DMS114 treated with DMSO at 0.1 percent for 48 hours (cell line): ENCODE results near the gene LRRC7.
"Not testable (repeated sequence)": the region's sequence is repeated elsewhere in the genome, so short reads cannot be mapped to it uniquely, and the experiment has no call there.

Source experiments
- DNase-seq: peaks from one replicate; lab custom pipeline; 2025; ENCODE audit not compliant: unreplicated experiment; lab: John Stamatoyannopoulos, UW

Gene LRRC7

DNA sequence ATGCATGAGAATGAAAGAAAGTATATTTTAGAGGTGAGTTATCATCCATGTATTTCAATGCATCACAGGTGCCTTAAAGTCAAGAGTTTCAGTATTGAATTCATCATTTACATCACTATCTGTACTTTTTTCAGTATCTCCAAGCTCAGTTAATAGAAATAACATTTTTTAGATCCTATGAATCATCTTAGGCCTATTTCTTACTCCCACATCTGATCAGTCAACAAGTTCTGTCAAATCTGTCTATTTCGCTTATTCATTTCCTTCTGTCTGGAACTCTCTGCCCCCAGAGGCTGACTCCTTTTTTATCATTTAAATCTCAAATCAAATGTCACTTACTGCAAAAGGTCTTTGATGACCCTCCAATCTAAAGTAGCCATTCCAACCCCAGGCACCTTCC lies 295.2 kb downstream of the LRRC7 start:
- DNase-seq, result no peak

GRCh38 chr1:69863704-69864103 lies 296.0 kb downstream of the LRRC7 start:
- no peak for DNase-seq

DNA sequence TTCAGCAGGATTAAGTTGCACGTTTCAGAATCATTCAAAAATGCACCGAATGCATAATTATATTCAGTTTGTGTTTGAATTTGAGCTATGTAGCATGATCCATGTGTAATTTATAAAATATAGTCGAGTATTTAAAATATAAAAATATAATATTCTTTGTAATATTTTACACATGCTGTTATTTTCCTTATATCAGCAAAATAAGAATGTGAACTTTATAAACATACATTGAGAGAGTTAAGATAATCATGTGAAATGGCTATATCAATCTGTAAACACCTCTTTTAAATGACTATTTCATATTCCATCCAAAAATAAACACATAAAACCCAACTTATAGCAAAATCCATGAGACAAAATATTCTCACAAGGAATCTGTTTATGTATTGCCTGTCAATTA lies 303.7 kb downstream of the LRRC7 start:
- DNase-seq, result no peak

GRCh38 chr1:69878338-69878737 lies 310.6 kb downstream of the LRRC7 start:
- no peak for DNase-seq

- DNase-seq, result not testable (repeated sequence)
These were observed 320.3 kb downstream of the LRRC7 start for GRCh38 chr1:69888016-69888415.

DNA sequence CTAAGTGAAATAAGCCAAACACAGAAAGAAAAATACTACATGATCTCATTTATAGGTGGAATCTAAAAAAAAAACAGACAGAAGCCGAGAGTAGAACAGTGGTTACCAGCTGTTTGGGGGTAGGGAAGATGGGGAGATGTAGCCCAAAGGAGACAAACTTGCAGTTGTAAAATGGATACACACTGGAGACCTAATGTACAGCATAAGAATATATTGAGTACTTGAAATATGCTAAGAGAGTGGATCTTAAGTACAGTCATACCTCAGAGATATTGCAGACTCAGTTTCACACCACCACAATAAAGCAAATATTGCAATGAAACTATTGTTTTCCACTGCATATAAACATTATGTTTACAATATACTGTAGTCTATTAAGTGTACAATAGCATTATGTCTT lies 320.9 kb downstream of the LRRC7 start:
- DNase-seq, result no peak

DNA sequence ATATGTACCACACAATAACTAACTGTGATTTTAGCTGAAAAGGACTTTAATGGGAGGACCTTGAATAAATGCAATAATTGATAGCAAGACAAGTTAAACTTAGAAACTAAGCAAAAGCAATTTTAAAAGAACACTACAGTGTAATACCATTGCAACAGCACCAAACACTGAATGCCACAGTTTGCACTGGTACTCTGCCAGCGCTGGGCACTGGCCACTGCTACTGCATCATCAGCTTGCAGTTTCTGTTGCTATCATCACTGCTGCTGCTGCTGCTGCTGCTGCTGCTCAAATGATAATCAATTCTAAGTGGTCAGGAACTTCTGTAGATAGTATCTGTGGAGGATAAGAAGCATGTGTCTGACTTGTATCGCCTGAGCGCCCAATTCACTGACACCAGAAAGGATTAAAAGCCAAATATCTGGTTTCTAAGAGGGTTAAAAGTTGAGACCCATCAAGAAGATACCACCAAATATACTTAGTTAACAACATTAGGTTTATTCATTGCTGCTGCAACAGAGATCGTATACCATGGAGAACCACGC lies 330.8 kb downstream of the LRRC7 start:
- no peak for DNase-seq

DNA sequence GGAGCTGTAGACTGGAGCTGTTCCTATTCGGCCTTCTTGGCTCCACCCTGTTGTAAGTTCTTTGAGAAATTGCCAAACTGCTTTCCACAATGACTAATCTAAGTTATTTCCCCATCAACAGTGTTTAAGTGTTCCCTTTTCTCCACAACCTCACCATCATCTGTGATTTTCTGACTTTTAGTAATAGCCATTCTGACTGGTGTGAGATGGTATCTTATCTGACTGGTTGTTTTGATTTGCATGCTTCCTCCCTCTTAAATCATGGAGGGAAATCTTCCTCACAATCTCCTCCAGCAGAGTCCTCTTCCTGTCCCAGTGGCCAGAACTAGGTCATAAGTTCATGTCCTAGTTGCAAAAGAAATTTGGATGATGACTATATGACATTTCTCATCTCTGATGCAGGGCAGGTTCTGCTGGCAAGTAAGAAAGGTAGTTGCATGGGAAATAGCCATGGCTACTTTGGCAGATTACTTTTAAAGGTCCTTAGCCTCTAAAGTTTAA lies 343.6 kb downstream of the LRRC7 start:
- DNase-seq, result no peak

DNA sequence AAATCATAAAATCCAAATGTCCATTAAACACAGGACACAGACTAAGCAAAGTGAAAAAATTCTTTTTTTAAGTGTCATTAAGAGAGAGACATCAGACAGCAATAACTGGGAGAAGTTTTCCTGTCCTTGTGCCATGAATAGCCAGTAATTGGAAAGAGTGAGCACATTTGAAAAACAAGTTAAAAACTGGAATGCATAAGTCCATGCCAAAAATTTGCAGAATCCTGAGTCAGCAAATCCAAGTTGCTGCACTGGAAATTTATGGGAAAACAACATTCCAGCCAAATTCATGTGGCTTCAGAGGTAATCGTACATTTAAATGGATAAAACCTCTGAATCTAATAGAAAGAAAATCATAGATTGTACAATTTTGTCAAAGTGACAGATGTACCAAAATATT lies 346.3 kb downstream of the LRRC7 start:
- no peak for DNase-seq

- DNase-seq, result no peak
These were observed 347.4 kb downstream of the LRRC7 start for GRCh38 chr1:69914976-69915765.

DNA sequence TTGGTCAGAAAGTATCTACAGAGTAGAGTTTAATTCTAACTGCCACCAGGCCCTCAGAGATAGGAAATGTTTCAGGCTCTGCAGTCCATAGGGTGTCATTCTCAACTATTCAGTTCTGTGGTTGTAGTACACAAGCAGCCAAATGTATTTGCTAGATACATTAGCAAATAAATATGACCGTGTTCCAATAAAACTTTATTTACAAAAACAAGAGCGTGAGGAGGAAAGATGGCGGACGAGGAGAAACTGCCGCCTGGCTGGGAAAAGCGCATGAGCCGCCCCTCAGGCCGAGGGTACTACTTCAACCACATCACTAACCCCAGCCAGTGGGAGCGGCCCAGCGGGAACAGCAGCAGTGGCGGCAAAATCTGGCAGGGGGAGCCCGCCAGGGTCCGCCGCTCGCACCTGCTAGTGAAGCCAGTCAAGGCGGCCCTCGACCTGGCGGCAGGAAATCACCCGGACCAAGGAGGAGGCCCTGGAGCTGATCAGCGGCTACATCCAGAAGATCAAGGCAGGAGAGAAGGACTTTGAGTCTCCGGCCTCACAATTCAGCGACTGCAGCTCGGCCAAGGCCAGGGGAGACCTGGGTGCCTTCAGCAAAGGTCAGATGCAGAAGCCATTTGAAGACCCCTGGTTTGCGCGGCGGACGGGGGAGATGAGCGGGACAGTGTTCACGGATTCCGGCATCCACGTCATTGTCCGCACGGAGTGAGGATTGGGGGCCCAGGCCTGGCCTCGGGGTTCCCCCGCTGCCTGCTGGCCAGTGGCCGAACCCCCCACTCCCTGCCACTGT lies 351.6 kb downstream of the LRRC7 start:
- no peak for DNase-seq

DNA sequence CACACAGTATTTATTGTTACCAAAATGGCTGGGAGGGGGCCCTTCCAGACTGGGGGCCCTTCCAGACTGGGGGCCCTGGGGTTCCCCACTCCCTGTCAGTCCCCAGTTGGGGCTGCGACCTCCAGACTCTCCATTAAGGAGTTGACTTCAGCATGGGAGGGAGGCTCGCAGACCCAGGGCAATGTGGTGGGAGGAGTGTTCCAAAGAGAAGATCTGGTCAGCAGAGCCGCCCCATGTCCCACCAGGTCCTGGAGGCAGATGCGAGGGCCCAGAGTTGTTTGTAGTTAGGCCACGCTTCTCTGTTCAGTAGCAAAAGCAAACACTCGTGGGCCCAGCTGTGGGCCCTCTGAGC lies 352.2 kb downstream of the LRRC7 start:
- DNase-seq, result no peak

DNA sequence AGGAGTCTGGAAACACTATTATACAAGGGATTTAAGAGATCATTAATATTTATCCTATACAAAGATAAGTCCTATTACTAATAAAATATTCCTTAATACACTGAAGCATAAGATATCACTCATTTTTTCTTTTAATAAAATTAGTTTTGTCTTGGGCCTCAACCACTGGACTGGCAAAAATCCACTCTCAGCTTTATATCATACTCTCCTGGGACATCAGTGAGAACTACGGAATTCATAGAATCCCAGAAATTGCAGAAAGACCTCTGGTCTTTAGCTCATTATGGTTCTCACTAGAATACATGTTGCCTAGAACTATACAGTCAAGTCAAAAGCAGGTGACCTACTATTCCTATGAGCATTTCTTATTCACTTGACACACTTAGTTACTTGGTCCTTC lies 352.7 kb downstream of the LRRC7 start:
- DNase-seq, result no peak

- DNase-seq, result no peak
These were observed 353.8 kb downstream of the LRRC7 start for GRCh38 chr1:69921486-69921885.

DNA sequence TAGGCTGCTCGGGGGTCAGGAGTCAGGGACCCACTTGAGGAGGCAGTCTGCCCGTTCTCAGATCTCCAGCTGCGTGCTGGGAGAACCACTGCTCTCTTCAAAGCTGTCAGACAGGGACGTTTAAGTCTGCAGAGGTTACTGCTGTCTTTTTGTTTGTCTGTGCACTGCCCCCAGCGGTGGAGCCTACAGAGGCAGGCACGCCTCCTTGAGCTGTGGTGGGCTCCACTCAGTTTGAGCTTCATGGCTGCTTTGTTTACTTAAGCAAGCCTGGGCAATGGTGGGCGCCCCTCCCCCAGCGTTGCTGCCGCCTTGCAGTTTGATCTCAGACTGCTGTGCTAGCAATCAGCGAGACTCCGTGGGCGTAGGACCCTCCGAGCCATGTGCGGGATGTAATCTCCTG lies 360.5 kb downstream of the LRRC7 start:
- not testable (repeated sequence) for DNase-seq

DNA sequence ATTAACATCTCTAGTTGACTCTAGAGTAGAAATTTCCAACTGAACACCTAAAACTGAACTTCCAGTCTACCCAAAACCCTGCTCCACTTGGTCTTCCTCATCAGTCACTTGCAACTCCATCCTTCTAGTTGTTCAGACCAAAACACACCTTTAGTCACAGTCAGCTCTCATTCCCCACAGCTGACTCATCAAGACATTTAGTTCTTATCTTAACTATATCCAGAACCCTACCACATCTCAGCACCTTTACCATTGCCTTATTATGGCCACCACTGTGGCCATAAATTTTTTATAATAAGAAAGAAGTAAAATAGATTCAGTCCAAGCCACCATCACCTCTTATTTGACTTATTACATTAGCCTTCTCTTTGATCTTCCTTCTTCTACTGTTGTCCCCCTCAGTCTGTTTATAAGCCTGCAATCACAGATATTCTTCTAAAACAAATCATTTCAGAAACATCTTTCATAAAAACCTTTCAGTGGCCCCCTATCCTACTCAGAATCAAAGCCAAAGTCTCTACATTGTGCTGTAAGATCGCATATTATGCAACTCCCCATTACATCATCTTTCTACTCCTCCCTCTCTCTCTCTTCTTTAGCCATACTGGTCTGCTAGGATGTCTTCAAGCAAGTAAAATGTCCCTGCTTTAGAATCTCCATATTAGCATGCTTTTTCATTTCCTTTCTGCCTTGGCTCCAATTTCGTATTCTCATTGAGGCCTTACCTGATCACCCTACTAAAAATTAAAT lies 361.8 kb downstream of the LRRC7 start:
- DNase-seq, result no peak

- DNase-seq, result no peak
These were observed 362.7 kb downstream of the LRRC7 start for GRCh38 chr1:69930396-69930795.

GRCh38 chr1:69932760-69933159 lies 365.0 kb downstream of the LRRC7 start:
- no peak for DNase-seq

- no peak for DNase-seq
These were observed 372.5 kb downstream of the LRRC7 start for GRCh38 chr1:69940231-69940630.

- DNase-seq, result no peak
These were observed 373.1 kb downstream of the LRRC7 start for GRCh38 chr1:69940816-69941215.

GRCh38 chr1:69943030-69943429 lies 375.3 kb downstream of the LRRC7 start:
- no peak for DNase-seq
